GOT3 (cell line): ENCODE data around the gene C3orf20.

Experiments
- DNase-seq: peaks from one replicate; lab custom pipeline; 2025; ENCODE audit warnings: mixed read lengths; lab: John Stamatoyannopoulos, UW

C3orf20 gene

GRCh38 chr3:14758297-14758696 is 83.4 kb downstream of the C3orf20 start:
- no peak for DNase-seq

DNA sequence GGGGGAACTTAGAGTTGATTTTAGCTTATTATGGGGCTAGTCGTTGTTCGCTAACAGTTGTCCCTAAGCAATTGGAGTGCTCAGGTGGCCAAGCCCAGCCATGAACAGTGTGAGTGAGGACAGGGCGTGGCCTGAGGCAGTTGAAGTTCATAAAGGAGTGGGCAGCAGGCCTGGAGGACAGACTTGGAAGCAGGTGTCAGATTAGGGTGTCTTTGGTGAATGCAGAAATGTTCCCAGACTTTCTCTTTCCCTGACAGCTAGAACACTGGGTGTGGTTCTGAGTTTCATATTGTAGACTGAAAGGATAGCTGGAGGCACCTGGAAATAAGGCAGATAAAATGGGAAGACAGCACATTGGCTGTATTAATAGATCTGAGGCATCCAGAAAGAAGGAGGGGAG is 84.0 kb downstream of the C3orf20 start:
- DNase-seq: no peak

DNA sequence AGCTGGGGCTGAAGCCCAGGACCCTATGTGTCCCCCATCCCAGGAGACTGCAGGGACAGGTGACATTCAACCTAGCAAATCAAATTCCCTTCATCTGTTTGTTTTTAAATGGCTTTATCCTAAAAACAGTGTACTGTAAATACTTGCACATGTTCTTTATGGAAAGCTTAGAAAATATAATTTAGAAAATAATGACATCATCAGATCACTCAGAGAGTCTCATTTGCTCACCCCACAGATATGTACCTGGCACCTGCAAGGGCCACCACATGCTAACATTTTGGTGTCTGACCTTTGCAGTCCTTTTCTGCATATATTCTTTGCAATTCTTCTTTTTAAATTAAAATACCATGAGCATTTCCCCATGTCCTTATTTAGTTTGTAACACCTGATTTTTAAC is 85.2 kb downstream of the C3orf20 start:
- DNase-seq: no peak

DNA sequence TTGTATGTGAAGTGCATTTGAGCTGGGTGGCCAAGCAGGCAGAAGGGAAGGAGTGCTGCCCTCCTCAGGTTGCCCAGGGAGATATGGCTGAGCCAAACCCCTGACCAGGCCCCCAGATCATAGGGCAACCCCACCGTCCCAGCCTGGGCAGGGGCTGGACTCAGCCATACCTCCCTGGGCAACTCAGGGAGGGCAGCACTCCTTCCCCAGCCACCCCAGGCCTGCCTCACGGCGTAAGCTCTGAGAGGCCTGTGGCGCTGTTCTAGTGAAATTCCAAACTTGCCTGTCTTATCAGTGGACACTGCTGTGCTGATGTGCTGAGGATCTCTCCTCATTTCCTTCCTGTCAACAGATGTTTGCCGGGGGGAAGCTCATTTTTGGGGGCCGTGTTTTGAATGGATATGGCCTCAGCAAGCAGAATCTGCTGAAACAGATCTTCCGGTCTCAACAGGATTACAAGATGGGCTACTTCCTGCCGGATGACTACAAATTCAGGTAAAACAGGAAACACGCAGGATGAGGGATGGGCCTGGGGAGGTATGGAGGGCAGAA is 86.3 kb downstream of the C3orf20 start:
- no peak for DNase-seq

- no peak for DNase-seq
Measured at GRCh38 chr3:14761866-14762265, 86.9 kb downstream of the C3orf20 start.

GRCh38 chr3:14762701-14763100 is 87.8 kb downstream of the C3orf20 start:
- no peak for DNase-seq

DNA sequence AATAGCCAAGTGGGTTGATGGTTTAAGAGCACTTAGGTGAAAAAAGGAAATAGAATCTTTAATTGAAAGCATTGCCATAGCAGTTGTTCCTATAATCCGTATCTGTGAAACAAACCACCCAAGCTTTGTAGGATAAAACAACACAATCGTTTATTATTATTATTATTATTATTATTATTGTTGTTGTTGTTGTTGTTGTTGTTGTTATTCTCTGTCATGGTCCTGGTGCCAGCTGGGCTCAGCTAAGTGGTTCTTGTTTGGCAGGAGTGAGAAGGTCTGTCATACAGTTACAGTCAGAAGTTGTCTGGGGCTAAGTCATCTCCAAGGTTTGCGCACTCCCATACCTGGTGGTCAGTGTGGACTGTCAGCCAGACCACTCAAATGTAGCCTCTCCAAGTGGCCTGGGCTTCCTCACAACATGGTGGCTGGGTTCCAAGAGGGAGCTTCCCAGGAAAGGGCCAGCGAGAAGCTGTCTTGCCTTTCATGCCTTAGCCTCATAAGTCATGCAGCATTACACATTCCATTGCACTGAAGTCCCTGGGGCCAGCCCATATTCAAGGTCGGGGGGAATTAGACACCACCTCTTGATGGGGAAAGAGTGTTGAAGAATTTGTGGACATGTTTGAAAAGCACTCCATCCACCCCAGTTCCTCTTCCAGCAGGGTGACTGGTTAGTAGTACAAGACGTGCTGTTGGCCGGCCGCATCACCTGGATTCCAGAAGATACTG is 89.6 kb downstream of the C3orf20 start:
- DNase-seq: no peak

GRCh38 chr3:14765060-14765400 is 90.1 kb downstream of the C3orf20 start:
- DNase-seq: no peak

DNA sequence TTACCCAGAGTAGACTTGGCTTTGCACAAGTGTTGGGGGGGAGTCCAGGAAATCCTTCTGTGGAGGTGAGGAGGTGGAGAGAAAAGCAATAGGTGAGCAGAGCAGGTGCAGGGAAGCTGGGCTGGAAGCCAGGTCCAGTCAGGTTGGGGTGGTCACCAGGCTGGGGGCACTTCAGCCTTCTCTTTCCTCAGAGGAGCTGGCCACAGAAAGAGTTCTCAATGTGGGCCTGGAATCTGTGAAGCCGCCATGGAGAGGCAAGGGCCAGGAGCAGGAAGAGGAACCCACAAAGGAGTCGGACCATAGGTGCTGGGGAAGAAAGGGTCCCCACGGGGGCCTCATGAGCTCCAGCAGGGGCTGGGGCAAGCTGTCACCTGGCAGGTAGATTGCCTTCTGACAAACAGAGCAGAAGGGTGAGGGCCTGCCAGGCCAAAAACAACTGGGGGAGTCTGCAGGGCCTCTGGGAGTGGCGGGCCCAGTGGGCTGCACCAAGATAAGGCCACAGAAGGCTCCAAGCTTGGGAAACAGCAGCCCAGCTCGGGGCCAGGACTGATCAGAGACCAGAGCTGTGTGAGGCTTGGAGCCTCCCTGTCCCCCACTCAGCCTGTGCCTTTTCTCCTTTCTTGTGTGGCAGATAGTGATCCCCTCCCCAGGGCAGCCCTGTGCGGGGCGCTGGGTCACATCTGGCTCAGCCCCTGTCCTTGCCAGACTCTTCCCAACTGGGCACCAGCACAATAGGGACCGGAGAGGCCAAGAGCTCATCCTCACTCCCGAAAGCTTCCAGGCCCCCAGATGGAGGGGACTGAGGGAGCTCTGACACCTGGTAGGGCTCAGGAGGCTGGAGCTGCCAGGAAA is 90.9 kb downstream of the C3orf20 start:
- DNase-seq: no peak

DNA sequence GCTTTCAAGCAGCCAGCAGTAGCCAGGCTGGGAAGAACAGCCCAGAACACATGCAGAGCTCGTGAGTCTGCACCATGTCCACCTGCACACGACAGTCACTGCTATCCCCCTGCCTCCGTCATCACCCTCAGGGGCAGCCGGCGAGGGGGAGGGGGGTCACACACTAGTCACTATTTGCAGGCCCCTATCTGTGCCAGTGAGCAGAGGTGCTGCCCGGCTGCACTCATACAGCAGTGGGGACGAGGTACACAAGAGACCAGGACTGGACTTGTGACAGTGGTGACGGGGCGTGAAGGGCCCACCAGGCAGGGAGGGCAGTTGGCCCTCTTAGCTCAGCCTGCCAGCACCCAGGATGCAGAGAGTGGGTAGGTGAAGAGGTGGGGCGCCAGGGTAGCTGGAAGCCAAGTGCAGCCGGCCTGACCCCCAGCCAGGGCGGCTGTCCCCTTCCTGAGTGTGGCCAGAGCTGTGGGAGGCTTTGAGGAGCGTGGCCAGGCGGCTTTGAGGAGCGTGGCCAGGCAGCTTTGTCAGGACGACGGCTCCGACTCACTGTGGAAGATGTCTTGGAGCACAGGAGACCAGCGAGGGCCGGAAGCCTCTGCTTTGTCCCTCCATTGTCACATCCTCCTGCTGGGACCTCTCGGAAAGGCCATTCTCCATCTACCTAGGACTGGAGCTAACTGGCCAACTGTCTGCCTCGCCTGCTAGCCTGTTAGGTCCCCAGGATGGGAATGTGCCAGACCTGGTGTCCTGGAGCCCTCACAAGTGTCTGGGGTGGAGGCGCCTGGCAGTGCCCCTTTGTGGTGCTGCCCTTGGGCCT is 91.7 kb downstream of the C3orf20 start:
- DNase-seq: no peak

- no peak for DNase-seq
Measured at GRCh38 chr3:14767245-14768051, 92.5 kb downstream of the C3orf20 start.

DNA sequence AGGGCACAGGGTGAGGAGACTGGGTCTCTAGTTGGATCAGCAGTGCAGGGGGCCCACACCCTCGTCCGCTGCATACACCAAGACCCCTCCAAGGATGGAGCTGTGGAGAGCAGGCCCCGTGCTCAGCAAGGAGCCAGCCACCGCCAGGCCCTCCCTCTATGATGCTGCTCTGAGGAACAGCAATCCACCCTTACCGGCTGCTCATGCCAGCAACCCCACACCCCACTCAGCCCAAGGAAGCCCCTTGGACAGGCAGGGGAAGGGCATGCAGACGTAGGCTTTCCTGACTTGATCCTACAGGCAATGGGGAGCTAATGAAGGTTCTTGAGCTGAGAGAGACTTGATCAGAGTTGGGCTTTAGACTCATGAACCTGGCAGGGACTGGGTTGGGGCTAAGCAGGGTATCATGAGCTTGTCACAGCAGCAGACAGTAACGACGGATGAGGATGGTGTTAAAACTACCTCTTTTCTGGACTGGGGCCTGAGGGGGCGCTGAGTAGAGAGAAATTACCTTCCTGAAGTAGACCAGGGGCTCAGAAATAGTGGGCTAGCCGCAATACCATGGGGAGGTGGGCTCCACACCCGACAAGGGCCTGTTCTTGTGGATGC is 93.3 kb downstream of the C3orf20 start:
- DNase-seq: no peak

- no peak for DNase-seq
Measured at GRCh38 chr3:14768881-14769280, 93.9 kb downstream of the C3orf20 start.

GRCh38 chr3:14769544-14770325 is 94.8 kb downstream of the C3orf20 start:
- no peak for DNase-seq

DNA sequence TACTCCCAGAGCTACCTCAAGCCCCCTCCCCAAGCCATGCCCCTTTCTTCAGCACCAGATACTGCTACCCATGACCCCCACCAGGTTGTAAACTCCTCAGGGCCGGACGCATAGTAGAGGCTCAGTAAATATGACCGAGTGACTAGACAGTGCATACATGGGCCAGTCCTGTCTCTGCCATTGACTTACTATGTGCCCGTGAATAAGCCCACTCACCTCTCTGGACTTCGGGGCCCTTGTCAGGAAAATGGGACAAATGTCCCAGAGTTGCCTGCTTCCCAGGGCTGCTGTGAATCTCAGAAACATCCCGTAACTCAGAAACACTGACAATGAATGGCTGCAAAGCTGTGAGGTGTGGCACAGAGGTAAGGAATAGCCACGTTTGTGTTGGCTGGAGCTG is 95.7 kb downstream of the C3orf20 start:
- no peak for DNase-seq

DNA sequence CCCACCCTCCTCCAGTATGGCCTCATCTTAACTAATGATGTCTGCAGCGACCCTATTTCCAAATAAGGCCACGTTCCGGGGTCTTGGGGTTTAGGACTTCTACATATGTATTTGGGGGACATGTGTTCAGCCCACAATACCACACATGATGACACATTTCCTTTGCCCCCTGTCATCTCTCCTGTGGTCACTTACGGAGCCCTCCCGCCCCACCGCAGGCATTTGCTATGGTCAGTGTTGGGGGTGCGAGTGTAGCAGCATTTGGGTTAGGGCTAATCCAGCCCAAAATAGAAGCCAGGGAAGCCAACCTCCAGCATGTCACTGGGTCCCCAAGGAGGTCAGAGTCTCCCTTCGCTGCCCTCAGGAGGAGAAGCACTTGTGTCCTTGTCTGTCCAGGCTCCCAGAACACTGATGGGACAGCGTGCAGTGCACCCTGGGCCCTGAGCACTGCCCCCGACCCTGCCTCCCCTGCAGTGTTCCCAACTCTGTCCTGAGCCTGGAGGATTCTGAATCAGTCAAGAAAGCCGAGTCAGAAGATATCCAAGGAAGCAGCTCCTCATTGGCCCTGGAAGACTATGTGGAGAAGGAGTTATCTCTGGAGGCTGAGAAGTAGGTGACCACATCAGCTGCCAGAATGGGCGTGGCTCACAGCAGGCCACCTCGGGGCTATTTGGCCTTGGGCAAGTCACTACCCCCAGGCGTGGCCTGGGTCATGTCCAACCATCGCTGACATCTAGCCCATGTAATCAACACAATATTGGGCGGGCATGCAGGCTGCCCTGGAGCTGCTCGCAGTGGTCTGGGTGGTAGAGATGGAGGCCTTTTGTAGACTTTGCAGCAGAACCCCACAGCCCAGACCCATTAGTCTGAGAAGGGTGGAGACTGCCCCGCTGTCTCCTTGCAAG is 96.9 kb downstream of the C3orf20 start:
- no peak for DNase-seq

GRCh38 chr3:14772533-14773138 is 97.7 kb downstream of the C3orf20 start:
- DNase-seq: no peak

- DNase-seq: no peak
Measured at GRCh38 chr3:14773281-14773680, 98.3 kb downstream of the C3orf20 start.

DNA sequence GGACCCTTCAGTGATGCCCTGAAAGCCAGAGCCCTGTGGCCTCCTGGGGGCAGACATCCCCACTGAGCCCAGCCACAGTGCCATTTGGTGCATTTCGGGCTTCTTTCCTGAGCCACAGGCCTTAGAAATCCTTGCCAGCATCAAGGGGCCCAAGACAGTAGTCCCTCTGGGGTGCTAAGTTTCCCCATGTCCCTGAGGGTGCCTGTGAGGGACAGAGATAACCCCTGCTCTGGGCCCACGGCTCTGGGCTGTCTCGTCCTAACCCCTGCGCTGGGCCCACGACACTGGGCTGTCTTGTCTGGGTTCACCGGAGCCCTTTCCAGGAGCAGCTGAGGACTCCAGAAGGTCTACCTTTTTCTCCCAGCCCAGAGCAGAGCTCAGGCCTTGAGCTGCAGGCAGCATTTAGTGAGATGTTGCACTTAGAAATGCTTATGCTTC is 98.8 kb downstream of the C3orf20 start:
- DNase-seq: no peak
